ENCODE results near the gene FGD6.
"Not testable (repeated sequence)": the region's sequence is repeated elsewhere in the genome, so short reads cannot be mapped to it uniquely, and the experiment has no call there.

FGD6 gene

GRCh38 chr12:95241761-95242506, 24.7 kb upstream of the FGD6 start:
- no peak overlapping the region for H3K4me3 ChIP-seq (ENCODE audit: low read depth, low read length)
- TF ChIP-seq CTCF (IDR thresholded peaks at IDR 0.05; ENCODE audit: low read depth, low read length), result no peak

- not testable (repeated sequence) for H3K4me3 ChIP-seq (ENCODE audit: low read depth, low read length)
These were observed 23.9 kb upstream of the FGD6 start for GRCh38 chr12:95241138-95241537.

- no peak overlapping the region for H3K4me3 ChIP-seq (ENCODE audit: low read depth, low read length)
- TF ChIP-seq CTCF (IDR thresholded peaks at IDR 0.05; ENCODE audit: low read depth, low read length), result no peak
These were observed 23.3 kb upstream of the FGD6 start for GRCh38 chr12:95240556-95240955.

GRCh38 chr12:95239835-95240234, 22.6 kb upstream of the FGD6 start:
- H3K4me3 ChIP-seq (ENCODE audit: low read depth, low read length), result not testable (repeated sequence)

GRCh38 chr12:95239216-95239615, 21.9 kb upstream of the FGD6 start:
- H3K4me3 ChIP-seq (ENCODE audit: low read depth, low read length), result no peak overlapping the region
- no peak for TF ChIP-seq CTCF (IDR thresholded peaks at IDR 0.05; ENCODE audit: low read depth, low read length)

GRCh38 chr12:95238150-95238549, 20.9 kb upstream of the FGD6 start:
- H3K4me3 ChIP-seq (ENCODE audit: low read depth, low read length), result no peak overlapping the region
- TF ChIP-seq CTCF (IDR thresholded peaks at IDR 0.05; ENCODE audit: low read depth, low read length), result no peak

GRCh38 chr12:95237315-95237714, 20.0 kb upstream of the FGD6 start:
- H3K4me3 ChIP-seq (ENCODE audit: low read depth, low read length), result no peak overlapping the region
- TF ChIP-seq CTCF (IDR thresholded peaks at IDR 0.05; ENCODE audit: low read depth, low read length), result no peak

- H3K4me3 ChIP-seq (ENCODE audit: low read depth, low read length), result not testable (repeated sequence)
These were observed 18.4 kb upstream of the FGD6 start for GRCh38 chr12:95235621-95236020.

GRCh38 chr12:95234187-95234586, 16.9 kb upstream of the FGD6 start:
- H3K4me3 ChIP-seq (ENCODE audit: low read depth, low read length), result not testable (repeated sequence)

Data from WI38 (cell line).